OCI-LY7 (cell line): ENCODE results near the gene MYRIP. TPM values are rescaled to one million over a fixed set of nuclear protein-coding genes. Genes with fewer than 3 reads are reported as not detected.

Source experiments
- BruUV-seq: library from RNA; stranded (reverse); fragments of 400-500 nt; replicated peaks from 2 replicates; lab custom pipeline; 2021; lab: Mats Ljungman, UMichigan
- CTCF ChIA-PET: fragments of 300-600 bp; sonication (Branson Sonifier 250); formaldehyde crosslinking; loops from one replicate; lab custom pipeline; 2022; ENCODE audit warnings: antibody characterized with exemption; ENCODE audit not compliant: unreplicated experiment; lab: Charles Lee
- POLR2A ChIA-PET: fragments of 300-600 bp; sonication (Branson Sonifier 250); formaldehyde crosslinking; loops from one replicate; lab custom pipeline; 2022; ENCODE audit warnings: antibody characterized with exemption; lab: Charles Lee
- DNase-seq: peaks from one replicate; pipeline ENCODE4 v3.0.0-alpha.2; 2015; ENCODE audit warnings: low spot score
- H2AFZ ChIP-seq: fragments of 200-600 bp; sonication (generic), shearing (Covaris generic); 2 replicates; pipeline ENCODE4 v1.6.1; 2014; ENCODE audit warnings: mild to moderate bottlenecking, antibody characterized with exemption, low read length, moderate library complexity
- H3K27ac ChIP-seq: fragments of 200-600 bp; sonication (generic); 2 replicates; pipeline ENCODE4 v1.5.1; 2014; ENCODE audit warnings: mixed run types, low read depth, mild to moderate bottlenecking, moderate library complexity, low read length, inconsistent platforms; ENCODE audit not compliant: poor library complexity, severe bottlenecking
- H3K36me3 ChIP-seq: fragments of 200-600 bp; sonication (generic); 2 replicates; pipeline ENCODE4 v1.6.1; 2014; ENCODE audit warnings: mild to moderate bottlenecking, antibody characterized with exemption, low read length, moderate library complexity, mixed read lengths; ENCODE audit not compliant: insufficient read depth
- H3K4me1 ChIP-seq: fragments of 200-600 bp; sonication (generic); 2 replicates; pipeline ENCODE4 v1.5.1; 2014; ENCODE audit warnings: mild to moderate bottlenecking, low read length; ENCODE audit not compliant: insufficient read depth, poor library complexity, severe bottlenecking
- H3K4me2 ChIP-seq: fragments of 200-600 bp; sonication (generic); 2 replicates; pipeline ENCODE4 v1.6.1; 2014; ENCODE audit warnings: mild to moderate bottlenecking, low read length
- H3K4me3 ChIP-seq: fragments of 200-600 bp; sonication (generic); 2 replicates; pipeline ENCODE4 v1.5.1; 2014; ENCODE audit warnings: mild to moderate bottlenecking, low read depth, low read length; ENCODE audit not compliant: poor library complexity, severe bottlenecking
- H3K79me2 ChIP-seq: fragments of 200-600 bp; sonication (generic); 2 replicates; pipeline ENCODE4 v1.6.1; 2016; ENCODE audit warnings: low read depth, mild to moderate bottlenecking, low read length, moderate library complexity, mixed read lengths; ENCODE audit not compliant: insufficient read depth
- H3K9me2 ChIP-seq: fragments of 200-600 bp; sonication (generic); 2 replicates; pipeline ENCODE4 v1.6.1; 2016; ENCODE audit warnings: mild to moderate bottlenecking, low read length, mixed read lengths; ENCODE audit not compliant: insufficient read depth
- H3K9me3 ChIP-seq: fragments of 200-600 bp; sonication (generic); 2 replicates; pipeline ENCODE4 v1.6.1; 2014; ENCODE audit warnings: mild to moderate bottlenecking, mixed run types, low read length, mixed read lengths
- H4K20me1 ChIP-seq: fragments of 200-600 bp; sonication (generic); 2 replicates; pipeline ENCODE4 v1.6.1; 2014; ENCODE audit warnings: mild to moderate bottlenecking, antibody characterized with exemption, low read length, moderate library complexity, mixed read lengths; ENCODE audit not compliant: insufficient read depth
- CTCF ChIP-seq: fragments of 200-600 bp; sonication (generic); conservative IDR thresholded peaks from 2 replicates; pipeline ENCODE4 v1.5.1; 2014; ENCODE audit warnings: mild to moderate bottlenecking, antibody characterized with exemption, low read length, moderate library complexity, mixed read lengths
- EZH2phosphoT487 ChIP-seq: fragments of 200-600 bp; sonication (generic); IDR thresholded peaks from 2 replicates; pipeline ENCODE4 v1.6.1; 2018; ENCODE audit warnings: low read depth, borderline replicate concordance, mild to moderate bottlenecking, mixed run types, antibody characterized with exemption, low read length, moderate library complexity, mixed read lengths
- intact Hi-C: fragments of 100-400 bp; cut with micrococcal nuclease; formaldehyde crosslinking; loops from one replicate; pipeline ENCODE4 v1.10.0; 2022; ENCODE audit not compliant: unreplicated experiment
- total RNA-seq, 2 experiments: library from RNA; depleted of rRNA in 1 of 2; stranded (reverse); fragments of >200 nt in 1 of 2; shearing (Covaris generic) in 1 of 2; gene quantifications; 2 replicates each; pipeline ENCODE4 v1.2.3, GENCODE V29; 2014 to 2022

The MYRIP gene
- total RNA-seq, 2 experiments from 2014 or later, result not detected

- H3K36me3 ChIP-seq, result no peaks in the 10 kb centered on the region
- no peak overlapping the region for H2AFZ ChIP-seq
- H3K4me3 ChIP-seq, result no peak overlapping the region
- H3K4me1 ChIP-seq, result no peaks in the 10 kb centered on the region
- no TSS peak for BruUV-seq
- ChIA-PET POLR2A (no interaction called here), CTCF (no interaction called here)
- no peak for TF ChIP-seq EZH2phosphoT487
- TF ChIP-seq CTCF, result no peak
- H3K9me2 ChIP-seq, result no peaks in the 10 kb centered on the region; the same call in 1 of the 2 replicates
- no peak overlapping the region for H3K27ac ChIP-seq
- no peak overlapping the region for H3K4me2 ChIP-seq
- no peaks in the 10 kb centered on the region for H3K79me2 ChIP-seq
- no peaks in the 10 kb centered on the region for H4K20me1 ChIP-seq
- H3K9me3 ChIP-seq, result no peaks in the 10 kb centered on the region
- intact Hi-C loops, result no loop called here
- no peak for DNase-seq
Measured at GRCh38 chr3:39811561-39811960, 2.2 kb downstream of the MYRIP start.

- H3K4me3 ChIP-seq, result no peak overlapping the region
- no peaks in the 10 kb centered on the region for H4K20me1 ChIP-seq
- intact Hi-C loops, result no loop called here
- no peaks in the 10 kb centered on the region for H3K4me1 ChIP-seq
- TF ChIP-seq EZH2phosphoT487, result no peak
- peak; percentile 73 for TF ChIP-seq CTCF
- no TSS peak for BruUV-seq
- POLR2A ChIA-PET, result no interaction called here
- CTCF ChIA-PET, result no interaction called here
- H3K36me3 ChIP-seq, result no peaks in the 10 kb centered on the region
- H3K4me2 ChIP-seq, result no peak overlapping the region
- no peak overlapping the region for H3K27ac ChIP-seq
- no peaks in the 10 kb centered on the region for H3K9me3 ChIP-seq
- H2AFZ ChIP-seq, result no peak overlapping the region
- DNase-seq, result no peak
- no peaks in the 10 kb centered on the region for H3K79me2 ChIP-seq
- no peaks in the 10 kb centered on the region; the same call in 1 of the 2 replicates for H3K9me2 ChIP-seq
Measured at GRCh38 chr3:39812537-39812936, 3.1 kb downstream of the MYRIP start.

GRCh38 chr3:39814007-39814406, 4.6 kb downstream of the MYRIP start:
- BruUV-seq, result no TSS peak
- ChIA-PET POLR2A (interaction anchor here (0.6 to 1.5 kb wide), 3 partner anchors 9 to 536 kb away, joined by 3 to 5 read pairs (median 3); no protein-coding TSS in a partner anchor), CTCF (no interaction called here)
- no peaks in the 10 kb centered on the region; the same call in 1 of the 2 replicates for H3K9me2 ChIP-seq
- no peaks in the 10 kb centered on the region for H3K9me3 ChIP-seq
- no peak overlapping the region for H3K27ac ChIP-seq
- no peak overlapping the region for H3K4me2 ChIP-seq
- DNase-seq, result no peak
- H2AFZ ChIP-seq, result no peak overlapping the region
- no peaks in the 10 kb centered on the region for H3K79me2 ChIP-seq
- intact Hi-C loops, result no loop called here
- no peaks in the 10 kb centered on the region for H4K20me1 ChIP-seq
- no peaks in the 10 kb centered on the region for H3K4me1 ChIP-seq
- no peak for TF ChIP-seq EZH2phosphoT487
- TF ChIP-seq CTCF, result no peak
- H3K36me3 ChIP-seq, result no peaks in the 10 kb centered on the region
- H3K4me3 ChIP-seq, result no peak overlapping the region
